ENCODE data around the gene RNF213.

Gene RNF213

DNA sequence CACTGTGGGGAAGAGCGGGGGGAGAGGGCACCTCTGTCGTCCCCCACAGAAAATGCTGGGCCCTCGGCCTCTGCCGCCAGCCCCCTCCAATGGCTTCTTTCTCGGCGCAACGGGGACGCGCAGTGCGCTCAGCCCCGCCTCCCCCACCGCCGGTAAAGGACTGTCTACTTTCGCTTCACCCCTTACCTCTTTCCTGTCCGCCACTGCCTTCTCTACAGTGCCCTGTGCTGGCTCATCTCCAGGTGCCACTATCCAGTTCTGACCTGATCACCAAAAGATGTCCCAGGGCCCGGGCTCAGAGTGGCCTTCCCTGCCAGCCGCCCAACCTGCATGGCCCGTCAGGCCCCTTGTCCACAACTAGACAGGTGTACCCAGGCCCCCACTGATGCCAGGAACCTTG, 161.6 kb downstream of the RNF213 start:
- ChIA-PET POLR2A (no interaction called here), CTCF (no interaction called here)
- no peak overlapping the region for H3K4me3 ChIP-seq (ENCODE audit: low read depth, low read length)
- H3K4me1 ChIP-seq (ENCODE audit: control insufficient read depth, insufficient read depth, low read length) = no peaks in the 10 kb centered on the region
- peaks cover 0 to 24% of the 10 kb centered on the region in 2 experiments; a peak in 2 of 3 replicates for H3K36me3 ChIP-seq (ENCODE audit: control insufficient read depth in 2 of 2, insufficient read depth in 1 of 2, low read length in 2 of 2)
- TF ChIP-seq ZNF548 (tag by site-specific recombination; IDR thresholded peaks at IDR 0.05) (no peak), ZNF23 (tag by site-specific recombination; IDR thresholded peaks at IDR 0.05; ENCODE audit: borderline replicate concordance) (no peak), ZFP41 (tag by site-specific recombination; IDR thresholded peaks at IDR 0.05; ENCODE audit: borderline replicate concordance) (no peak), ZNF169 (tag by site-specific recombination; IDR thresholded peaks at IDR 0.05) (no peak), ZNF311 (tag by site-specific recombination; IDR thresholded peaks at IDR 0.05; ENCODE audit: borderline replicate concordance) (no peak)
- TF ChIP-seq, protein P1, sequence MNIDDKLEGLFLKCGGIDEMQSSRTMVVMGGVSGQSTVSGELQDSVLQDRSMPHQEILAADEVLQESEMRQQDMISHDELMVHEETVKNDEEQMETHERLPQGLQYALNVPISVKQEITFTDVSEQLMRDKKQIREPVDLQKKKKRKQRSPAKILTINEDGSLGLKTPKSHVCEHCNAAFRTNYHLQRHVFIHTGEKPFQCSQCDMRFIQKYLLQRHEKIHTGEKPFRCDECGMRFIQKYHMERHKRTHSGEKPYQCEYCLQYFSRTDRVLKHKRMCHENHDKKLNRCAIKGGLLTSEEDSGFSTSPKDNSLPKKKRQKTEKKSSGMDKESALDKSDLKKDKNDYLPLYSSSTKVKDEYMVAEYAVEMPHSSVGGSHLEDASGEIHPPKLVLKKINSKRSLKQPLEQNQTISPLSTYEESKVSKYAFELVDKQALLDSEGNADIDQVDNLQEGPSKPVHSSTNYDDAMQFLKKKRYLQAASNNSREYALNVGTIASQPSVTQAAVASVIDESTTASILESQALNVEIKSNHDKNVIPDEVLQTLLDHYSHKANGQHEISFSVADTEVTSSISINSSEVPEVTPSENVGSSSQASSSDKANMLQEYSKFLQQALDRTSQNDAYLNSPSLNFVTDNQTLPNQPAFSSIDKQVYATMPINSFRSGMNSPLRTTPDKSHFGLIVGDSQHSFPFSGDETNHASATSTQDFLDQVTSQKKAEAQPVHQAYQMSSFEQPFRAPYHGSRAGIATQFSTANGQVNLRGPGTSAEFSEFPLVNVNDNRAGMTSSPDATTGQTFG (tag by site-specific recombination; IDR thresholded peaks at IDR 0.05; ENCODE audit: borderline replicate concordance) = no peak
- H3K27ac ChIP-seq (ENCODE audit: extremely low read depth, low read depth, low read length) = no peak overlapping the region
- no peaks in the 10 kb centered on the region for H3K9me3 ChIP-seq (ENCODE audit: control insufficient read depth, insufficient read depth, low read depth, low read length)

DNA sequence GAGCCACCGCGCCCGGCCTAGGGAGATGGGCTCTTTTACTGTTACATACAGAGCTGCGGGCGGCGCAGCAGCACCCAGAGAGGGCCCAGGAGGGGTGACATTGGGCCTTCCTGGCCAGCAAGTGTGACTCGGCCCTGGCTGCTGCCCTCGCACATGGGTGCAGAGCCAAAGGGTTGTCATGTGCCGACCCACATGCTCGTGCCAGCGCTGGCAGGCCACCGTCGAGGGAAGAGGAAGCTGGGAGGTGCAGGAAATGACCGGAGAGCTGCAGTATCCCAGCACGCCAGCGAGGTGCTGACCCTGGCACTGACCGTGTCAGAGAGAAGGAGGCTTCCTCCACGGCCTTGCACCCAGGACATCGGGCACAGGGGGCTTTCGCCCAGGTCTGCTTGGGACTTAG, 162.3 kb downstream of the RNF213 start:
- Histone ChIP-seq H3K4me1 (ENCODE audit: control insufficient read depth, insufficient read depth, low read length) (no peaks in the 10 kb centered on the region), H3K4me3 (ENCODE audit: low read depth, low read length) (no peak overlapping the region), H3K36me3 (ENCODE audit: control insufficient read depth in 2 of 2, insufficient read depth in 1 of 2, low read length in 2 of 2) (peaks cover 0 to 17% of the 10 kb centered on the region in 2 experiments; a peak in 1 of 3 replicates), H3K9me3 (ENCODE audit: control insufficient read depth, insufficient read depth, low read depth, low read length) (no peaks in the 10 kb centered on the region), H3K27ac (ENCODE audit: extremely low read depth, low read depth, low read length) (no peak overlapping the region)
- ChIA-PET CTCF (interaction anchor here (0.6 to 0.9 kb wide), 3 partner anchors 155 to 779 kb away, joined by 3 to 4 read pairs (median 4); no protein-coding TSS in a partner anchor), POLR2A (no interaction called here)
- TF ChIP-seq, protein P2, sequence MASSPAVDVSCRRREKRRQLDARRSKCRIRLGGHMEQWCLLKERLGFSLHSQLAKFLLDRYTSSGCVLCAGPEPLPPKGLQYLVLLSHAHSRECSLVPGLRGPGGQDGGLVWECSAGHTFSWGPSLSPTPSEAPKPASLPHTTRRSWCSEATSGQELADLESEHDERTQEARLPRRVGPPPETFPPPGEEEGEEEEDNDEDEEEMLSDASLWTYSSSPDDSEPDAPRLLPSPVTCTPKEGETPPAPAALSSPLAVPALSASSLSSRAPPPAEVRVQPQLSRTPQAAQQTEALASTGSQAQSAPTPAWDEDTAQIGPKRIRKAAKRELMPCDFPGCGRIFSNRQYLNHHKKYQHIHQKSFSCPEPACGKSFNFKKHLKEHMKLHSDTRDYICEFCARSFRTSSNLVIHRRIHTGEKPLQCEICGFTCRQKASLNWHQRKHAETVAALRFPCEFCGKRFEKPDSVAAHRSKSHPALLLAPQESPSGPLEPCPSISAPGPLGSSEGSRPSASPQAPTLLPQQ (tag by site-specific recombination; IDR thresholded peaks at IDR 0.05) = no peak
- no peak for TF ChIP-seq ZNF114 (tag by site-specific recombination; IDR thresholded peaks at IDR 0.05)
- no peak for TF ChIP-seq WT1 (tag by site-specific recombination; IDR thresholded peaks at IDR 0.05)
- no peak for TF ChIP-seq KLF7 (tag by site-specific recombination; IDR thresholded peaks at IDR 0.05; ENCODE audit: borderline replicate concordance)
- no peak for TF ChIP-seq ZNF426 (tag by site-specific recombination; IDR thresholded peaks at IDR 0.05)
- TF ChIP-seq, protein P3, sequence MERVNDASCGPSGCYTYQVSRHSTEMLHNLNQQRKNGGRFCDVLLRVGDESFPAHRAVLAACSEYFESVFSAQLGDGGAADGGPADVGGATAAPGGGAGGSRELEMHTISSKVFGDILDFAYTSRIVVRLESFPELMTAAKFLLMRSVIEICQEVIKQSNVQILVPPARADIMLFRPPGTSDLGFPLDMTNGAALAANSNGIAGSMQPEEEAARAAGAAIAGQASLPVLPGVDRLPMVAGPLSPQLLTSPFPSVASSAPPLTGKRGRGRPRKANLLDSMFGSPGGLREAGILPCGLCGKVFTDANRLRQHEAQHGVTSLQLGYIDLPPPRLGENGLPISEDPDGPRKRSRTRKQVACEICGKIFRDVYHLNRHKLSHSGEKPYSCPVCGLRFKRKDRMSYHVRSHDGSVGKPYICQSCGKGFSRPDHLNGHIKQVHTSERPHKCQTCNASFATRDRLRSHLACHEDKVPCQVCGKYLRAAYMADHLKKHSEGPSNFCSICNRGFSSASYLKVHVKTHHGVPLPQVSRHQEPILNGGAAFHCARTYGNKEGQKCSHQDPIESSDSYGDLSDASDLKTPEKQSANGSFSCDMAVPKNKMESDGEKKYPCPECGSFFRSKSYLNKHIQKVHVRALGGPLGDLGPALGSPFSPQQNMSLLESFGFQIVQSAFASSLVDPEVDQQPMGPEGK (tag by site-specific recombination; IDR thresholded peaks at IDR 0.05) = no peak

DNA sequence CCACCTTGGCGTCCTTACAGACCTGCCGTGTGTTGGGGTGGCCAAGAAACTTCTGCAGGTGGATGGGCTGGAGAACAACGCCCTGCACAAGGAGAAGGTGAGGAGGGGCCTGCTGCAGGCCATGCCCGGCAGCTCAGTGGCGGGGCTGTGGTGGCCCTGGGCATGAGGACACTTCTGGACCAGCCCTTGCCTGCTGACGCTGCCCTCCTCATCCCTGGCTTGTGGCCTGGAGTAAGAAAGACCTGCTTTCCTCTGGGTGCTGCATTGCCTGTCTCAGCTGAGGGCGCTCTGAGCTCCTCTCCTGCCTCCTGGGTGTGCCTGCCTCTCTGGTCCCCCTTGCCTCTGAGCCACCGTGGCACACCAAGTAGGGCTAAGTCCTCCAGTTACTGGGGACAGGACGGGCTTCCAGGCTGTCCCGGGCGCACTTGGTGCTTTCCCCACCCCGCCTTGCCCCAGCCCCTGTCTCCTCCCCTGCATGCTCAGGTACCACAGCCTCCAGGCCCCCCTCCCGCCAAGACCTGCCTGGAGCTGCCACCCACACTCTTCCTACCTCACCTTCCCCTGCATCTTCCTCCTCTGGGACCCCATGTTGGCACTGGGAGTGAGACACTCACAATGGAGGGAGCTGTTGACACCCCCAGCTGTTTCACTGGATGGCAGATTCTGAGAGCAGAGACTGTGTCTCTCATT, 163.0 kb downstream of the RNF213 start:
- no peak for TF ChIP-seq ZNF221 (tag by site-specific recombination; IDR thresholded peaks at IDR 0.05; ENCODE audit: borderline replicate concordance)
- TF ChIP-seq ZNF623 (tag by site-specific recombination; IDR thresholded peaks at IDR 0.05) = no peak
- Histone ChIP-seq H3K27ac (ENCODE audit: extremely low read depth, low read depth, low read length) (no peak overlapping the region), H3K4me1 (ENCODE audit: control insufficient read depth, insufficient read depth, low read length) (no peaks in the 10 kb centered on the region), H3K36me3 (ENCODE audit: control insufficient read depth in 2 of 2, insufficient read depth in 1 of 2, low read length in 2 of 2) (peaks cover 0 to 11% of the 10 kb centered on the region in 2 experiments; a peak in 1 of 3 replicates), H3K9me3 (ENCODE audit: control insufficient read depth, insufficient read depth, low read depth, low read length) (no peaks in the 10 kb centered on the region), H3K4me3 (ENCODE audit: low read depth, low read length) (no peak overlapping the region)
- ChIA-PET POLR2A (no interaction called here), CTCF (interaction anchor here (0.7 to 1.9 kb wide), 4 partner anchors 152 to 480 kb away, joined by 3 to 6 read pairs (median 4); no protein-coding TSS in a partner anchor)

Data from HEK293 (cell line).